HL-60 (cell line): ENCODE measurements around the gene TOX2.

Source experiments
- DNase-seq, 2 experiments: peaks; one replicate each; pipeline ENCODE4 v3.0.0-alpha.2; 2010 to 2020; ENCODE audit warnings: low read depth in 1 of 2, low spot score in 1 of 2
- H3K27ac ChIP-seq: fragments of 250-450 bp; sonication (Bioruptor Pico); replicated peaks from 2 replicates; pipeline ENCODE4 v1.5.1; 2020; ENCODE audit warnings: mild to moderate bottlenecking, moderate library complexity
- H3K27me3 ChIP-seq: fragments of 250-450 bp; sonication (Bioruptor Pico); 2 replicates; pipeline ENCODE4 v1.5.1; 2021; ENCODE audit warnings: mild to moderate bottlenecking, moderate library complexity; ENCODE audit not compliant: insufficient read depth, poor library complexity, severe bottlenecking
- H3K4me3 ChIP-seq: replicated peaks from 2 replicates; pipeline ENCODE4 v1.5.1; 2011; ENCODE audit warnings: mild to moderate bottlenecking, control low read depth, low read length; ENCODE audit not compliant: insufficient read depth
- GABPA ChIP-seq: IDR thresholded peaks from 2 replicates; pipeline ENCODE4 v1.6.1; 2012; ENCODE audit warnings: low read depth
- POLR2AphosphoS5 ChIP-seq: IDR thresholded peaks from 2 replicates; pipeline ENCODE4 v1.6.1; 2012; ENCODE audit warnings: low read depth
- SPI1 ChIP-seq: IDR thresholded peaks from 2 replicates; pipeline ENCODE4 v1.6.1; 2012; ENCODE audit warnings: low read depth, mild to moderate bottlenecking, borderline replicate concordance
- TF ChIP-seq, protein P1 (sequence below): IDR thresholded peaks from one replicate; pipeline ENCODE4 v1.5.1; 2011; ENCODE audit warnings: low read length, control low read depth, inconsistent platforms; ENCODE audit not compliant: insufficient read depth
- TF ChIP-seq, protein P2 (sequence below): IDR thresholded peaks from 2 replicates; pipeline ENCODE4 v1.6.1; 2012; ENCODE audit warnings: low read depth; ENCODE audit not compliant: insufficient replicate concordance

TOX2 gene

DNA sequence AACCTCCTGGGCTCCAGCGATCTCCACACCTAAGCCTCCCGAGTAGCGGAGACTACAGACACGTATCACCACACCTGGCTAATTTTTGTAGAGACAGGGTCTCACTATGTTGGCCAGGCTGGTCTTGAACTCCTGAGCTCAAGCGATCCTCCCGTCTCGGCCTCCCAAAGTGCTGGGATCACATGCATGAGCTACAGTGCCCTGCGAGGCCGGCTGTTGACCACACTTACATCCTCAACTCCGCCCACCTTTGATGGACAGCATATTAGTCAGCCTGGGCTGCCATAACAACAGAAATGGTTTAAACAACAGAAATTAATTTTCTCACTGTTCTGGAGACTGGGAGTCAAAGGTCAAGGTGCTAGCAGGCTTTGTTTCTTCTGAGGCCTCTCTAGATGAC is 164.6 kb downstream of the TOX2 start:
- no peak overlapping the region for H3K4me3 ChIP-seq
- no peak overlapping the region for H3K27ac ChIP-seq
- H3K27me3 ChIP-seq, result no peaks in the 10 kb centered on the region
- no peak for DNase-seq
- TF ChIP-seq POLR2AphosphoS5 (no peak), SPI1 (no peak), GABPA (no peak)
- TF ChIP-seq, protein P1, sequence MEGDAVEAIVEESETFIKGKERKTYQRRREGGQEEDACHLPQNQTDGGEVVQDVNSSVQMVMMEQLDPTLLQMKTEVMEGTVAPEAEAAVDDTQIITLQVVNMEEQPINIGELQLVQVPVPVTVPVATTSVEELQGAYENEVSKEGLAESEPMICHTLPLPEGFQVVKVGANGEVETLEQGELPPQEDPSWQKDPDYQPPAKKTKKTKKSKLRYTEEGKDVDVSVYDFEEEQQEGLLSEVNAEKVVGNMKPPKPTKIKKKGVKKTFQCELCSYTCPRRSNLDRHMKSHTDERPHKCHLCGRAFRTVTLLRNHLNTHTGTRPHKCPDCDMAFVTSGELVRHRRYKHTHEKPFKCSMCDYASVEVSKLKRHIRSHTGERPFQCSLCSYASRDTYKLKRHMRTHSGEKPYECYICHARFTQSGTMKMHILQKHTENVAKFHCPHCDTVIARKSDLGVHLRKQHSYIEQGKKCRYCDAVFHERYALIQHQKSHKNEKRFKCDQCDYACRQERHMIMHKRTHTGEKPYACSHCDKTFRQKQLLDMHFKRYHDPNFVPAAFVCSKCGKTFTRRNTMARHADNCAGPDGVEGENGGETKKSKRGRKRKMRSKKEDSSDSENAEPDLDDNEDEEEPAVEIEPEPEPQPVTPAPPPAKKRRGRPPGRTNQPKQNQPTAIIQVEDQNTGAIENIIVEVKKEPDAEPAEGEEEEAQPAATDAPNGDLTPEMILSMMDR, result no peak
- TF ChIP-seq, protein P2, sequence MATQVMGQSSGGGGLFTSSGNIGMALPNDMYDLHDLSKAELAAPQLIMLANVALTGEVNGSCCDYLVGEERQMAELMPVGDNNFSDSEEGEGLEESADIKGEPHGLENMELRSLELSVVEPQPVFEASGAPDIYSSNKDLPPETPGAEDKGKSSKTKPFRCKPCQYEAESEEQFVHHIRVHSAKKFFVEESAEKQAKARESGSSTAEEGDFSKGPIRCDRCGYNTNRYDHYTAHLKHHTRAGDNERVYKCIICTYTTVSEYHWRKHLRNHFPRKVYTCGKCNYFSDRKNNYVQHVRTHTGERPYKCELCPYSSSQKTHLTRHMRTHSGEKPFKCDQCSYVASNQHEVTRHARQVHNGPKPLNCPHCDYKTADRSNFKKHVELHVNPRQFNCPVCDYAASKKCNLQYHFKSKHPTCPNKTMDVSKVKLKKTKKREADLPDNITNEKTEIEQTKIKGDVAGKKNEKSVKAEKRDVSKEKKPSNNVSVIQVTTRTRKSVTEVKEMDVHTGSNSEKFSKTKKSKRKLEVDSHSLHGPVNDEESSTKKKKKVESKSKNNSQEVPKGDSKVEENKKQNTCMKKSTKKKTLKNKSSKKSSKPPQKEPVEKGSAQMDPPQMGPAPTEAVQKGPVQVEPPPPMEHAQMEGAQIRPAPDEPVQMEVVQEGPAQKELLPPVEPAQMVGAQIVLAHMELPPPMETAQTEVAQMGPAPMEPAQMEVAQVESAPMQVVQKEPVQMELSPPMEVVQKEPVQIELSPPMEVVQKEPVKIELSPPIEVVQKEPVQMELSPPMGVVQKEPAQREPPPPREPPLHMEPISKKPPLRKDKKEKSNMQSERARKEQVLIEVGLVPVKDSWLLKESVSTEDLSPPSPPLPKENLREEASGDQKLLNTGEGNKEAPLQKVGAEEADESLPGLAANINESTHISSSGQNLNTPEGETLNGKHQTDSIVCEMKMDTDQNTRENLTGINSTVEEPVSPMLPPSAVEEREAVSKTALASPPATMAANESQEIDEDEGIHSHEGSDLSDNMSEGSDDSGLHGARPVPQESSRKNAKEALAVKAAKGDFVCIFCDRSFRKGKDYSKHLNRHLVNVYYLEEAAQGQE, result no peak

DNA sequence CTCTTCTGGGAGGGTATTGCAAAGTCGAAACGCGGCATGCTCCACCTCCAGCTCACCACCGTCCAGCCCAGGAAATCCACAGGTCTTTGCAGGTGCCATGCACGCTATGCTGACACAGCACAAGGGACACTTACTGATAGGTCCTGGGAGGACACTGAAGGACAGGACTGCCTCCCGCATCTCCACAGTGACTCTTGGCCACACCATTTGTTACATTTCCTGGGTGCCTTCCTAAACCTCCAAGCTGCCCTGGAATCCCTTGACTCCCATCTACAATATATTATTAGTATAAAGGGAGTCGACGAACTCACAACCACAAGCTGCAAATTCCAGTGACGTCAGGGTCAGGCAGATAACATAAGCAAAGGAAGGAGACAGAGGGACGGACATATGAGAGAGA is 165.4 kb downstream of the TOX2 start:
- DNase-seq, result no peak
- Histone ChIP-seq H3K4me3 (no peak overlapping the region), H3K27me3 (no peaks in the 10 kb centered on the region), H3K27ac (no peak overlapping the region)
- TF ChIP-seq SPI1, result no peak
- TF ChIP-seq GABPA, result no peak
- TF ChIP-seq, protein P2, result no peak
- TF ChIP-seq, protein P1, result no peak
- no peak for TF ChIP-seq POLR2AphosphoS5

DNA sequence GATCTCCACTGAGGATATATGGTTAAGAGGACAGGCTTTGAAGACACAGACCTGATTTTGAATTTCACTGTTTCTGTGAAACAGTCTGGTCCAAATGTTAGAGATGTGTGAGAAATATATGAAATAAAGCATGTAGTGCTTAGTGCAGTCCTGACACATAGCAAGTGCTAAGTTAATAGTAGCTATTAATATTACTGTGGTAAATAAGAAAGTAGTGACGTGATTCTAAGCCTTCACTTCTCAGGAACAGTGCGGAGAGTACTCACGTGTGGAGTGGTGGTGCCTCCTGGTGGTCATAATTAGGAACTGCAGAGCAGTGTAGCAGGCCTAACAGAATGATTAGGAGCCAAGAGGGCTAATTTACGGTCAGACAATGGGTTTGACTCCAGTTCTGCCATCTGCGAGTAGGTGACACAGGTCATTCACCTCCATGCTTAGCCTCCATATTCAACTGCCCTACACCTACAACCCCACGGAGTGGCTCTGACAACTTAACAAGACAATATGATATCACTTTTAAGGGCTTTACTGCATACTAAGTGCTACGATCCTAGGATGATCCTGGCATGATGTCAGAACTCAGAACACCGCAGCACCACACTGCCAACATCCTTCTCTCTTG is 166.1 kb downstream of the TOX2 start:
- TF ChIP-seq GABPA (no peak), POLR2AphosphoS5 (no peak), SPI1 (no peak)
- TF ChIP-seq, protein P2, result no peak
- TF ChIP-seq, protein P1, result peak; percentile 99
- Histone ChIP-seq H3K4me3 (no peak overlapping the region), H3K27me3 (no peaks in the 10 kb centered on the region), H3K27ac (no peak overlapping the region)
- peak; percentile 41 to 78 for DNase-seq
